Loucy (cell line): ENCODE measurements around the gene PTPRA.
A peak's percentile ranks its signal among the peaks of the same experiment; 100 is the strongest.

Experiments
- H2AFZ ChIP-seq: fragments of 200-600 bp; sonication (generic); 2 replicates; pipeline ENCODE4 v1.6.0; 2016; ENCODE audit warnings: antibody characterized with exemption, mild to moderate bottlenecking, low read length, moderate library complexity
- H3F3A ChIP-seq: fragments of 200-600 bp; 2 replicates; pipeline ENCODE4 v1.6.0; 2016; ENCODE audit warnings: antibody characterized with exemption, low read depth, mild to moderate bottlenecking
- H3K27me3 ChIP-seq: fragments of 200-600 bp; sonication (generic); 2 replicates; pipeline ENCODE4 v1.6.1; 2014; ENCODE audit warnings: low read length, mild to moderate bottlenecking; ENCODE audit not compliant: insufficient read depth, poor library complexity, severe bottlenecking
- H3K36me3 ChIP-seq: fragments of 200-600 bp; sonication (generic); 2 replicates; pipeline ENCODE4 v1.6.1; 2016; ENCODE audit warnings: low read length; ENCODE audit not compliant: insufficient read depth
- H3K4me1 ChIP-seq: fragments of 200-600 bp; sonication (generic); 2 replicates; pipeline ENCODE4 v1.5.1; 2014; ENCODE audit warnings: low read length, mild to moderate bottlenecking; ENCODE audit not compliant: insufficient read depth, poor library complexity, severe bottlenecking
- H3K4me2 ChIP-seq: fragments of 200-600 bp; sonication (generic); 2 replicates; pipeline ENCODE4 v1.6.0; 2014; ENCODE audit warnings: antibody characterized with exemption, low read length, low read depth, mild to moderate bottlenecking; ENCODE audit not compliant: poor library complexity, severe bottlenecking
- H3K4me3 ChIP-seq: fragments of 200-600 bp; sonication (generic); 2 replicates; pipeline ENCODE4 v1.5.1; 2014; ENCODE audit warnings: low read length, mild to moderate bottlenecking, mixed read lengths; ENCODE audit not compliant: poor library complexity, severe bottlenecking
- H3K79me2 ChIP-seq: fragments of 200-600 bp; sonication (generic); 2 replicates; pipeline ENCODE4 v1.6.1; 2014; ENCODE audit warnings: low read length; ENCODE audit not compliant: insufficient read depth
- H3K9ac ChIP-seq: fragments of 200-600 bp; sonication (generic); 2 replicates; pipeline ENCODE4 v1.6.0; 2014; ENCODE audit warnings: mild to moderate bottlenecking, low read depth, low read length, moderate library complexity; ENCODE audit not compliant: poor library complexity, severe bottlenecking
- H3K9me2 ChIP-seq: fragments of 200-600 bp; sonication (generic); replicated peaks from 2 replicates; pipeline ENCODE4 v1.6.1; 2016; ENCODE audit warnings: low read depth, low read length, mixed read lengths
- H3K9me3 ChIP-seq: fragments of 200-600 bp; sonication (generic); 2 replicates; pipeline ENCODE4 v1.6.1; 2014; ENCODE audit warnings: mild to moderate bottlenecking, antibody characterized with exemption, low read length, low read depth; ENCODE audit not compliant: insufficient read depth
- H4K20me1 ChIP-seq: fragments of 200-600 bp; sonication (generic); 2 replicates; pipeline ENCODE4 v1.6.0; 2014; ENCODE audit warnings: antibody characterized with exemption, low read length, mild to moderate bottlenecking; ENCODE audit not compliant: insufficient read depth, poor library complexity, severe bottlenecking
- EZH2phosphoT487 ChIP-seq: fragments of 200-600 bp; IDR thresholded peaks from 2 replicates; pipeline ENCODE4 v1.6.1; 2018; ENCODE audit warnings: antibody characterized with exemption, mild to moderate bottlenecking, moderate library complexity, borderline replicate concordance
- TF ChIP-seq, protein P1 (sequence below): fragments of 200-600 bp; sonication (generic); conservative IDR thresholded peaks from 2 replicates; pipeline ENCODE4 v1.5.1; 2014; ENCODE audit warnings: mild to moderate bottlenecking, antibody characterized with exemption, low read length

The PTPRA gene

GRCh38 chr20:2879146-2879545, 5.9 kb downstream of the PTPRA start:
- Histone ChIP-seq H2AFZ (no peak overlapping the region), H4K20me1 (peaks cover 63% of the 10 kb centered on the region), H3K27me3 (no peaks in the 10 kb centered on the region), H3K9me2 (no peaks in the 10 kb centered on the region), H3F3A (no peaks in the 10 kb centered on the region), H3K4me3 (peak overlapping the region; percentile 7), H3K4me1 (peaks cover 45% of the 10 kb centered on the region), H3K9me3 (no peaks in the 10 kb centered on the region), H3K4me2 (peak overlapping the region; percentile 54), H3K79me2 (peaks cover 95% of the 10 kb centered on the region), H3K36me3 (no peaks in the 10 kb centered on the region), H3K9ac (no peak overlapping the region)
- no peak for TF ChIP-seq EZH2phosphoT487
- TF ChIP-seq, protein P1, sequence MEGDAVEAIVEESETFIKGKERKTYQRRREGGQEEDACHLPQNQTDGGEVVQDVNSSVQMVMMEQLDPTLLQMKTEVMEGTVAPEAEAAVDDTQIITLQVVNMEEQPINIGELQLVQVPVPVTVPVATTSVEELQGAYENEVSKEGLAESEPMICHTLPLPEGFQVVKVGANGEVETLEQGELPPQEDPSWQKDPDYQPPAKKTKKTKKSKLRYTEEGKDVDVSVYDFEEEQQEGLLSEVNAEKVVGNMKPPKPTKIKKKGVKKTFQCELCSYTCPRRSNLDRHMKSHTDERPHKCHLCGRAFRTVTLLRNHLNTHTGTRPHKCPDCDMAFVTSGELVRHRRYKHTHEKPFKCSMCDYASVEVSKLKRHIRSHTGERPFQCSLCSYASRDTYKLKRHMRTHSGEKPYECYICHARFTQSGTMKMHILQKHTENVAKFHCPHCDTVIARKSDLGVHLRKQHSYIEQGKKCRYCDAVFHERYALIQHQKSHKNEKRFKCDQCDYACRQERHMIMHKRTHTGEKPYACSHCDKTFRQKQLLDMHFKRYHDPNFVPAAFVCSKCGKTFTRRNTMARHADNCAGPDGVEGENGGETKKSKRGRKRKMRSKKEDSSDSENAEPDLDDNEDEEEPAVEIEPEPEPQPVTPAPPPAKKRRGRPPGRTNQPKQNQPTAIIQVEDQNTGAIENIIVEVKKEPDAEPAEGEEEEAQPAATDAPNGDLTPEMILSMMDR: no peak

DNA sequence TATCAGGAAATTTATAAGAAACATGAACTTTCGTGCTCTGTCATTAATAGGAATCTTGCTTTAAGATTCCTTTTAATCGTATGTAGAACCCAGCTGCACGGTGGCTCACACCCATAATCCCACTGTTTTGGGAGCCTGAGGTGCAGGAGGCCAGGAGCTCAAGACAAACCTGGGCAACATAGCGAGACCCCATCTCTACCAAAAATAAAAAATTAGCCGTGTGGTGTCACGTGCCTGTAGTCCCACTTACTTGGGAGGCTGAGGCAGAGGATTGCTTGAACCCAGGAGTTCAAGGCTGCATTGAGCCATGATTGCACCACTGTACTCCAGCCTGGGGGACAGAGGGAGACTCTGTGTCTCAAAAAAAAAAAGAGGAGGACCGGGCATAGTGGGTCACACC, 7.4 kb downstream of the PTPRA start:
- no peaks in the 10 kb centered on the region for H3K27me3 ChIP-seq
- H3F3A ChIP-seq: no peaks in the 10 kb centered on the region
- H3K9me2 ChIP-seq: no peaks in the 10 kb centered on the region
- H3K4me2 ChIP-seq: no peak overlapping the region
- no peaks in the 10 kb centered on the region for H3K36me3 ChIP-seq
- H3K9ac ChIP-seq: no peak overlapping the region
- H4K20me1 ChIP-seq: peaks cover 63% of the 10 kb centered on the region
- H2AFZ ChIP-seq: no peak overlapping the region
- no peaks in the 10 kb centered on the region for H3K9me3 ChIP-seq
- peaks cover 35% of the 10 kb centered on the region for H3K4me1 ChIP-seq
- H3K79me2 ChIP-seq: peaks cover 95% of the 10 kb centered on the region
- H3K4me3 ChIP-seq: no peak overlapping the region
- no peak for TF ChIP-seq EZH2phosphoT487
- TF ChIP-seq, protein P1: no peak

GRCh38 chr20:2883726-2884637, 10.7 kb downstream of the PTPRA start:
- no peak for TF ChIP-seq EZH2phosphoT487
- TF ChIP-seq, protein P1: no peak
- Histone ChIP-seq H4K20me1 (peaks cover 56% of the 10 kb centered on the region), H3K4me2 (peak overlapping the region; percentile 25), H3K9me3 (no peaks in the 10 kb centered on the region), H3K79me2 (peaks cover 93% of the 10 kb centered on the region), H3K4me1 (peaks cover 17% of the 10 kb centered on the region), H3K4me3 (no peak overlapping the region), H3K27me3 (no peaks in the 10 kb centered on the region), H2AFZ (no peak overlapping the region), H3K36me3 (no peaks in the 10 kb centered on the region), H3K9ac (no peak overlapping the region), H3F3A (no peaks in the 10 kb centered on the region), H3K9me2 (no peaks in the 10 kb centered on the region)
